Esophagus squamous epithelium (tissue), 5 donors: Measurements from ENCODE around the gene AGAP5. TPM values are rescaled to one million over a fixed set of nuclear protein-coding genes. Genes with fewer than 3 reads are reported as not detected.
"Not testable (repeated sequence)": the region's sequence is repeated elsewhere in the genome, so short reads cannot be mapped to it uniquely, and the experiment has no call there.

Experiments
- DNase-seq: peaks from one replicate; lab custom pipeline; 2025; lab: John Stamatoyannopoulos, UW
- H3K27ac ChIP-seq, 4 donors: fragments of 200-600 bp; sonication (generic); one replicate each; pipeline ENCODE4 v1.5.1; 2016 to 2019; ENCODE audit warnings: mild to moderate bottlenecking in 1 of 4
- H3K27me3 ChIP-seq, 4 donors: fragments of 200-600 bp; sonication (generic); 1 replicate in 3 of 4; 2 replicates in 1 of 4; pipeline versions ENCODE4 v1.5.1 to v1.6.0; 2017 to 2021; ENCODE audit warnings: antibody characterized with exemption in 1 of 4
- H3K36me3 ChIP-seq, 3 donors: fragments of 200-600 bp; sonication (generic); one replicate each; pipeline ENCODE4 v1.5.1; 2016 to 2019
- H3K4me1 ChIP-seq, 3 donors: fragments of 200-600 bp; sonication (generic); one replicate each; pipeline ENCODE4 v1.5.1; 2017 to 2019
- H3K4me3 ChIP-seq, 4 donors: fragments of 200-600 bp; sonication (generic); 1 replicate in 3 of 4; 2 replicates in 1 of 4; pipeline ENCODE4 v1.5.1; 2016 to 2019; ENCODE audit warnings: mild to moderate bottlenecking in 2 of 4, moderate library complexity in 1 of 4
- H3K9me3 ChIP-seq, 3 donors: fragments of 200-600 bp; sonication (generic); one replicate each; pipeline ENCODE4 v1.5.1; 2016 to 2019
- WGBS, 2 donors: methylation state at CpG; one replicate each; pipeline ENCODE4 v1.1.5; 2018; 5-methylcytosine and 5-hydroxymethylcytosine counted together
- intact Hi-C: fragments of 100-400 bp; cut with DNase I; formaldehyde crosslinking; loops from one replicate; pipeline ENCODE4 v1.15.0; 2022
- total RNA-seq, 4 donors: library from RNA; depleted of rRNA; stranded (reverse); fragments of >200 nt; gene quantifications; one replicate each; pipeline ENCODE4 v1.1.0, GENCODE V29; 2016
- donor health status: DM: yes; HTN: yes; CAD: no.

The AGAP5 gene
- total RNA-seq, 4 donors from 2014 or later, result 1.7 to 7.9 (median 5.9) TPM

DNA sequence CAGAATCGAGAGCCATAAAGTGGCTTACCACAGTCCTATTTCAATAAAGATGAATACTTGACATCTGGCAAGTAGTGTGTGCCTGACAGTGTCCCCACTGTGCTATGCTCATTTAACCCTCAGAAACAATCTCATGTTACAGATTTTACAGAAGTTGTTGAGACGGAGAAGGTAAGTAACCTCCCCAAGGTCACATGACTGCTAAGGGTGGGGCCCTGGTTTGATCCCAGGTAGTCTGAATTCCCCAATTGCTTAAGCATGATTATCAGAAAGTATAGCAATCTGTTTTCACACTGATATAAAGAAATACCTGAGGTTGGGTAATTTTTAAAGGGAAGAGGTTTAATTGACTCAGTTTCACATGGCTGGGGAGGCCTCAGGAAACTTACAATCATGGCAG is 910 bp upstream of the AGAP5 start:
- 95 to 100% methylated on average over 2 of the region's 2 CpGs for WGBS, 2 donors
- H3K4me3 ChIP-seq, H3K4me1 ChIP-seq, H3K27ac ChIP-seq, DNase-seq, H3K9me3 ChIP-seq, H3K27me3 ChIP-seq, intact Hi-C loops: not testable (repeated sequence)
- peaks cover 0 to 19% (median 0%) of the 10 kb centered on the region in 3 donors for H3K36me3 ChIP-seq

DNA sequence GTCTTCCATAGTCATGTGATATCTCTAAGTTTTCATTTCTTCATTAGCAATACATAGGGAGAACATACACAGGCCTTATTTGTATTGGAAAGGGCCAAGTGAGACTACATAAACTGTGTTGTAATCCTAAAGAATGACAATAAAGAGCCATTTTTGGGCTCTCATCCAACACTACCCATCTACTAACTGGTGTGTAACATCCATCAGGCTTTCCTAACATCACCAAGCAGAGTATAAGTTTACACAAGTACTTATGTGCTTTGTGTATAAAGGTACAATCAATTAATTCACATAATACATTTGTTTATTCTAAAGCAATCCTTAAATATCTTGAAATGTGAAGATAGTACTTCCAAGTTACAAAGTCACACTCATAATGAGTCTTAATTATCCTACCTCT is 2.6 kb downstream of the AGAP5 start:
- H3K4me3 ChIP-seq, H3K27ac ChIP-seq, H3K27me3 ChIP-seq, H3K4me1 ChIP-seq, H3K9me3 ChIP-seq, DNase-seq, intact Hi-C loops: not testable (repeated sequence)
- H3K36me3 ChIP-seq, result peaks cover 0 to 19% (median 0%) of the 10 kb centered on the region in 3 donors

DNA sequence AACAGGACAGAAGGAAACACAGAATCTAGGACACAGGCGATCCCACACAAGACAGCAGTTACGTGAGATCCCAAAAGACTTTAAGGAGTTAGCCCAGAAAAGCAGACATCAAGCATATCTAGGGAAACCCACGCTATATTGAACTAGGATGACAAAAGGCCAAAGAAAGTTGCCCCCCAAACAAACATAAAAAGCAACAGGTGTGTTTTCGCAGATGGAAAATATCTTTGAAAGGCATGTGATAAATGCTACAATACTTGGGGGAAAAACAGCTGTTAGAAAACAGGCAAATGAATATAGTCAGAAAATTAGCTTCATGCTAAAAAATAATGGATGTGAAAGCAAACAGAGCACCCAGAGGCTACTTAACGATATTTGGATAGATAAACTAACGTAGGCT is 7.2 kb downstream of the AGAP5 start:
- H3K4me3 ChIP-seq, H3K9me3 ChIP-seq, DNase-seq, H3K27ac ChIP-seq, H3K4me1 ChIP-seq, H3K27me3 ChIP-seq, intact Hi-C loops: not testable (repeated sequence)
- 90 to 97% methylated on average over 6 of the region's 6 CpGs for WGBS, 2 donors
- peaks cover 0 to 16% (median 0%) of the 10 kb centered on the region in 3 donors for H3K36me3 ChIP-seq

DNA sequence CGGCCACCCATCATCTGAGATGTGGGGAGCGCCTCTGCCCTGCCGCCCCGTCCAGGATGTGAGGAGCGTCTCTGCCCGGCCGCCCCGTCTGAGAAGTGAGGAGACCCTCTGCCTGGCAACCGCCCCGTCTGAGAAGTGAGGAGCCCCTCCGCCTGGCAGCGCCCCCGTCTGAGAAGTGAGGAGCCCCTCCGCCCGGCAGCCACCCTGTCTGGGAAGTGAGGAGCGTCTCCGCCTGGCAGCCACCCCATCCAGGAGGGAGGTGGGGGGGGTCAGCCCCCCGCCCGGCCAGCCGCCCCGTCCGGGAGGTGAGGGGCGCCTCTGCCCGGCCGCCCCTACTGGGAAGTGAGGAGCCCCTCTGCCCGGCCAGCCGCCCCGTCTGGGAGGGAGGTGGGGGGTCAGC is 8.3 kb downstream of the AGAP5 start:
- H3K4me3 ChIP-seq, H3K27me3 ChIP-seq, intact Hi-C loops, H3K9me3 ChIP-seq, DNase-seq, H3K4me1 ChIP-seq, H3K27ac ChIP-seq: not testable (repeated sequence)
- peaks cover 0 to 20% (median 0%) of the 10 kb centered on the region in 3 donors for H3K36me3 ChIP-seq
- WGBS, 2 donors, result no CpG with 5 or more reads among the region's 28 CpGs

DNA sequence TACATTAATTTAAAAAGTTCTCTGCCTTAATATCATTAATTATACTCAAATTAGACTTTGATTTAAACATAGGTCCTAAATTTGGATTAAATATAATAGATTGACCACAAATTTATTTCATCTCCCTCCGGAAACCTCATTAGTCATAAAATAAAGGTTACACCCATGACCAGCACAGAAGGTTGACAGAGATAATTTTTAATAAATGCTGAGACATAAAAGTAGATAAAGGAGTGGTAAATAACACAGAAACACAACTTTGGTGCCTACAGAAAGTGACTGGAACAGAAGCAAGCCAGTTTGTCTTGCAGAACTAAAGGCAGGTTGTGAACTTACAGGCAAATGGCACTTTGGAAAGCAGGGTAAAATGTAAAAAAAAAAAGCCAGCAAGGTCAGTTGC is 10.3 kb downstream of the AGAP5 start:
- WGBS, 2 donors, result 69 to 70% methylated on average over 1 of the region's 1 CpG
- H3K9me3 ChIP-seq, H3K4me3 ChIP-seq, H3K4me1 ChIP-seq, intact Hi-C loops, DNase-seq, H3K27me3 ChIP-seq, H3K27ac ChIP-seq: not testable (repeated sequence)
- H3K36me3 ChIP-seq, result peaks cover 0 to 10% (median 0%) of the 10 kb centered on the region in 3 donors

DNA sequence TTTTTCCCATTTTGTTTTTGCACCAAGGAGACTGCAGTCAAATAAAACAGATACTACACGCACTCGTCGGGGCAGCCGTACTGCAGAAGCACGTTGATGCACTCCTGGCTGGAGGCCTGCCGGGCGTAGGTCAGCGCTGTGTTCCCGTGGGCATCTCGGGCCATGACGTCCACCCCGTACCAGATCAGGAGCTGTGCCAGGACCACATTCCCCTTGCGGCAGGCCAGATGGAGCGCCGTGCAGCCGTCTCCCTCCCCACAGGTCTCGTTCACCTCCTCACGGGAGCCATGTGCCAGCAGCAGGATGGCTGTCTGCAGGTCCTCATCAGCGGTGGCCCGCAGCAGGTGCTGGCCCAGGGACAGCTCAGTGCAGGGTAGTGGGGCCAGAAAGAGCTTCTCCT is 23.4 kb downstream of the AGAP5 start:
- H3K27me3 ChIP-seq, DNase-seq, H3K4me1 ChIP-seq, H3K4me3 ChIP-seq, H3K27ac ChIP-seq, H3K9me3 ChIP-seq, H3K36me3 ChIP-seq, intact Hi-C loops: not testable (repeated sequence)
- 100% methylated on average over 2 of the region's 20 CpGs; no CpG with 5 or more reads in 1 of the 2 donors for WGBS, 2 donors

- intact Hi-C loops, H3K9me3 ChIP-seq, H3K27me3 ChIP-seq, H3K27ac ChIP-seq, H3K4me3 ChIP-seq, H3K36me3 ChIP-seq, DNase-seq: not testable (repeated sequence)
- WGBS, 2 donors, result 89 to 95% methylated on average over 4 of the region's 4 CpGs
- peaks cover 0 to 16% (median 0%) of the 10 kb centered on the region in 3 donors for H3K4me1 ChIP-seq
Observed at GRCh38 chr10:73668378-73668777, 29.5 kb downstream of the AGAP5 start.

DNA sequence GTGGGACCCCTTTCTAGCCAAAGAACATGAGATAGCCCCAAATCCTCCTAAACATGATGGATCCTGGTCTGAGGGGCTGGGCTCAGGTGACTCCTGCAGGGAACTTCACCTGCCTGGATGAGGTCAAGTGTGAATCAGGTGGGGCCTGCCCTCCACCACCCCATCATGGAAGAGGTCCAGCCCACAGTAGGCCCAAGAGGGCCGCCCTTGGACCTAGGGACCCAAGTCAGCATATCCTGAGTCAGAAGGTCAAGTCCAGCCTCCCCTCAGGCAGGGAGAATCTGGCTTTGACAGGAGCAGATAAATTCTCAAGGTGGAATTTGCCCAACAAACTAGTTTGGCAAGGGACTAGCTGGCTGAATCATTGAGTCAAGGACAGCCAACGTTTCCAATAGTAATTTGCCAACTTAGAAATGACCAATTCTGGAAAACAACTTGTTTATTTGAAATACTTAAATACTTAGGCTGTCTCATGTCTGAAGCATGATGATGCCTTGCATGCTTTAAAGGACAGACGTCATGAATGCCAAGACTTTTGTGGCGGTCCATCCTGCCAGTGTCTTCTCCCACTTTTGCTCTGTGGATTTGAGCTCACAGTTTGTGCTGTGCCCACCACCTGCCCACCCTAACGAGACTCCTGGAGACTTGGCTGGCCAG is 31.6 kb downstream of the AGAP5 start:
- intact Hi-C loops, DNase-seq, H3K36me3 ChIP-seq, H3K4me3 ChIP-seq, H3K27me3 ChIP-seq, H3K27ac ChIP-seq, H3K9me3 ChIP-seq: not testable (repeated sequence)
- peaks cover 0 to 26% (median 0%) of the 10 kb centered on the region in 3 donors for H3K4me1 ChIP-seq
- WGBS, 2 donors, result 46 to 49% methylated on average over 3 to 4 of the region's 5 CpGs

DNA sequence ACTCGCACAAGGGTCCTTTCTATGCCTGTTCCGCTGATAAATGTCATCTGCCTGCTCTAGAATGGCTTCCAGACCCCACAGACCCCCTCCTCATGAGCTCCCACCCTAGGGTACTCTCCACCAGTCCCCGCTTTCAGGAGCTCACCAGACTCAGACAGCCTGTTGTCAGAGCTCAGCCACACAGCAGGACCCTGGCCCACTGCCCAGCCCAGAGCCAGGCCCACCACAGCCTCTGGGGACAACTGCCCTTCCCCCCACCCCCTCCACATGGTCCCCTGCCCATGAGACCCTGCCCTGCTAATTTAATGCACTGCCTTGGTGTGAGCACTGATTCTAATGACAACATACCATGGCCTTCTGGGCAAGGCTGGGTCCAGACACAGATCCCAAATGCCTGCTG is 32.3 kb downstream of the AGAP5 start:
- H3K4me1 ChIP-seq, result peaks cover 0 to 26% (median 0%) of the 10 kb centered on the region in 3 donors
- 89% methylated on average over 2 of the region's 3 CpGs; no CpG with 5 or more reads in 1 of the 2 donors for WGBS, 2 donors
- H3K27me3 ChIP-seq, DNase-seq, H3K4me3 ChIP-seq, intact Hi-C loops, H3K27ac ChIP-seq, H3K9me3 ChIP-seq, H3K36me3 ChIP-seq: not testable (repeated sequence)
